NCI-H345 treated with DMSO at 0.1 percent for 48 hours (cell line): Measurements from ENCODE around the gene ZKSCAN5.
"Not testable (repeated sequence)": the region's sequence is repeated elsewhere in the genome, so short reads cannot be mapped to it uniquely, and the experiment has no call there.

ENCODE experiments used
- DNase-seq: peaks from one replicate; lab custom pipeline; 2025; ENCODE audit not compliant: unreplicated experiment; lab: John Stamatoyannopoulos, UW

ZKSCAN5 gene

GRCh38 chr7:99551767-99552463 lies 47.5 kb downstream of the ZKSCAN5 start, which contains the start of gene FAM200A:
FAM200A (minus strand) TSS chr7:99552114; CDS start chr7:99548407, 3,707 bp downstream.
- peak; percentile 71 for DNase-seq

- no peak for DNase-seq
Observed at GRCh38 chr7:99553039-99553438, 48.6 kb downstream of the ZKSCAN5 start.

- DNase-seq, result no peak
Observed at GRCh38 chr7:99554939-99555338, 50.5 kb downstream of the ZKSCAN5 start.

- DNase-seq, result no peak
Observed at GRCh38 chr7:99557196-99557607, 52.7 kb downstream of the ZKSCAN5 start.

- DNase-seq, result no peak
Observed at GRCh38 chr7:99557940-99558305, 53.5 kb downstream of the ZKSCAN5 start.

- DNase-seq, result peak; percentile 86
Observed at GRCh38 chr7:99558306-99559174, 54.1 kb downstream of the ZKSCAN5 start, which contains the start of gene ZNF655. ZNF655 (plus strand) TSS chr7:99558642; CDS start chr7:99560560, 1,918 bp downstream.

GRCh38 chr7:99559175-99559915 lies 54.9 kb downstream of the ZKSCAN5 start:
- no peak for DNase-seq

GRCh38 chr7:99560834-99561736 lies 56.6 kb downstream of the ZKSCAN5 start:
- no peak for DNase-seq

- no peak for DNase-seq
Observed at GRCh38 chr7:99561737-99562051, 57.2 kb downstream of the ZKSCAN5 start.

- no peak for DNase-seq
Observed at GRCh38 chr7:99562114-99562784, 57.8 kb downstream of the ZKSCAN5 start.

GRCh38 chr7:99562832-99563231 lies 58.4 kb downstream of the ZKSCAN5 start:
- no peak for DNase-seq

GRCh38 chr7:99563650-99564049 lies 59.2 kb downstream of the ZKSCAN5 start:
- no peak for DNase-seq

GRCh38 chr7:99568770-99569169 lies 64.3 kb downstream of the ZKSCAN5 start:
- DNase-seq, result not testable (repeated sequence)

- no peak for DNase-seq
Observed at GRCh38 chr7:99571768-99572167, 67.3 kb downstream of the ZKSCAN5 start.

- no peak for DNase-seq
Observed at GRCh38 chr7:99573257-99573656, 68.8 kb downstream of the ZKSCAN5 start.

GRCh38 chr7:99576251-99576650 lies 71.8 kb downstream of the ZKSCAN5 start:
- DNase-seq, result no peak

GRCh38 chr7:99579281-99579955 lies 75.0 kb downstream of the ZKSCAN5 start:
- DNase-seq, result no peak

GRCh38 chr7:99579956-99580777 lies 75.7 kb downstream of the ZKSCAN5 start:
- DNase-seq, result peak; percentile 21
